Liver (tissue), 9 donors: ENCODE results near the gene IFT81. TPM values are rescaled to one million over a fixed set of nuclear protein-coding genes. Genes with fewer than 3 reads are reported as not detected.

Experiments used
- DNase-seq: peaks from one replicate; pipeline ENCODE4 v3.0.0-alpha.2; 2017; ENCODE audit warnings: low spot score
- H3K27ac ChIP-seq, 2 donors: one replicate each; pipeline ENCODE4 v1.7.0; 2013; ENCODE audit warnings: inconsistent platforms in 2 of 2, low read length in 2 of 2, control low read depth in 1 of 2, low read depth in 1 of 2, mild to moderate bottlenecking in 1 of 2
- H3K27me3 ChIP-seq, 4 donors: one replicate each; pipeline versions ENCODE4 v1.6.1 to v1.7.0; 2013; ENCODE audit warnings: low read length in 3 of 4, inconsistent platforms in 1 of 4, mild to moderate bottlenecking in 1 of 4, moderate library complexity in 1 of 4; ENCODE audit not compliant: control insufficient read depth in 4 of 4, insufficient read depth in 4 of 4
- H3K36me3 ChIP-seq, 4 donors: one replicate each; pipeline versions ENCODE4 v1.6.1 to v1.7.0; 2013; ENCODE audit warnings: low read length in 3 of 4, mild to moderate bottlenecking in 3 of 4, low read depth in 1 of 4, moderate library complexity in 1 of 4; ENCODE audit not compliant: control insufficient read depth in 4 of 4, insufficient read depth in 3 of 4
- H3K4me1 ChIP-seq, 4 donors: one replicate each; pipeline versions ENCODE4 v1.6.1 to v1.7.0; 2013; ENCODE audit warnings: low read length in 3 of 4, mild to moderate bottlenecking in 3 of 4, moderate library complexity in 1 of 4; ENCODE audit not compliant: control insufficient read depth in 4 of 4, insufficient read depth in 4 of 4
- H3K4me3 ChIP-seq, 3 donors: one replicate each; pipeline versions ENCODE4 v1.6.1 to v1.7.0; 2013; ENCODE audit warnings: low read length in 3 of 3, control low read depth in 1 of 3, low read depth in 1 of 3, mild to moderate bottlenecking in 1 of 3
- H3K9ac ChIP-seq, 2 donors: one replicate each; pipeline ENCODE4 v1.7.0; 2013; ENCODE audit warnings: low read length in 2 of 2, mild to moderate bottlenecking in 2 of 2, moderate library complexity in 2 of 2, control low read depth in 1 of 2, low read depth in 1 of 2
- H3K9me3 ChIP-seq, 4 donors: one replicate each; pipeline versions ENCODE4 v1.6.1 to v1.7.0; 2013; ENCODE audit warnings: low read length in 3 of 4; ENCODE audit not compliant: control insufficient read depth in 4 of 4
- ATF3 ChIP-seq: IDR thresholded peaks from 2 replicates; pipeline ENCODE4 v1.6.1; 2016; ENCODE audit warnings: antibody characterized with exemption
- CTCF ChIP-seq: fragments of 150-350 bp; IDR thresholded peaks from 2 replicates; pipeline ENCODE4 v1.5.1; 2017; ENCODE audit warnings: improper control_type of control experiment, low read depth, low read length; ENCODE audit not compliant: missing input control
- EGR1 ChIP-seq, 2 donors: IDR thresholded peaks; 2 replicates each; pipeline ENCODE4 v1.6.1; 2016 to 2018; ENCODE audit warnings: antibody characterized with exemption in 2 of 2, low read depth in 2 of 2
- FOXA1 ChIP-seq: IDR thresholded peaks from 2 replicates; pipeline ENCODE4 v1.6.1; 2016; ENCODE audit warnings: antibody characterized with exemption
- GABPA ChIP-seq, 2 donors: IDR thresholded peaks in 1 of 2; conservative IDR thresholded peaks in 1 of 2; 2 replicates each; pipeline ENCODE4 v1.6.1; 2016; ENCODE audit warnings: antibody characterized with exemption in 2 of 2, mild to moderate bottlenecking in 1 of 2, moderate library complexity in 1 of 2
- HNF4A ChIP-seq, 2 donors: conservative IDR thresholded peaks; 2 replicates each; pipeline ENCODE4 v1.6.1; 2016; ENCODE audit warnings: antibody characterized with exemption in 2 of 2, mild to moderate bottlenecking in 2 of 2
- HNF4G ChIP-seq: IDR thresholded peaks from 2 replicates; pipeline ENCODE4 v1.6.1; 2016; ENCODE audit warnings: antibody characterized with exemption
- JUND ChIP-seq, 2 donors: IDR thresholded peaks; 2 replicates each; pipeline ENCODE4 v1.6.1; 2016; ENCODE audit warnings: antibody characterized with exemption in 2 of 2
- NR2F2 ChIP-seq: IDR thresholded peaks from 2 replicates; pipeline ENCODE4 v1.6.1; 2016; ENCODE audit warnings: antibody characterized with exemption
- RAD21 ChIP-seq, 2 donors: IDR thresholded peaks; 2 replicates each; pipeline ENCODE4 v1.6.1; 2016; ENCODE audit warnings: antibody characterized with exemption in 2 of 2, mild to moderate bottlenecking in 2 of 2
- REST ChIP-seq: IDR thresholded peaks from 2 replicates; pipeline ENCODE4 v1.6.1; 2016; ENCODE audit warnings: antibody characterized with exemption, mild to moderate bottlenecking
- RXRA ChIP-seq, 2 donors: IDR thresholded peaks; 2 replicates each; pipeline ENCODE4 v1.6.1; 2017 to 2018; ENCODE audit warnings: antibody characterized with exemption in 2 of 2, mild to moderate bottlenecking in 1 of 2
- SP1 ChIP-seq: IDR thresholded peaks from 2 replicates; pipeline ENCODE4 v1.6.1; 2018; ENCODE audit warnings: antibody characterized with exemption, mild to moderate bottlenecking
- TAF1 ChIP-seq: conservative IDR thresholded peaks from 2 replicates; pipeline ENCODE4 v1.6.1; 2016; ENCODE audit warnings: antibody characterized with exemption, mild to moderate bottlenecking
- YY1 ChIP-seq: IDR thresholded peaks from 2 replicates; pipeline ENCODE4 v1.6.1; 2016; ENCODE audit warnings: antibody characterized with exemption, mild to moderate bottlenecking
- ZBTB33 ChIP-seq: IDR thresholded peaks from 2 replicates; pipeline ENCODE4 v1.6.1; 2016; ENCODE audit warnings: antibody characterized with exemption
- WGBS: extraction: QIAGEN DNeasy Blood & Tissue Kit; methylation state at CpG from one replicate; pipeline ENCODE4 v1.1.7; 2013; 5-methylcytosine and 5-hydroxymethylcytosine counted together
- polyA plus RNA-seq, 2 donors: library from polyadenylated mRNA; stranded (reverse) in 1 of 2; unstranded in 1 of 2; fragments of 200-250 nt in 1 of 2; fragments of >200 nt in 1 of 2; fragmentation: Nextera tagmentation in 1 of 2; extraction: Ambion mirVana in 1 of 2; gene quantifications; one replicate each; pipeline versions ENCODE4 v1.2.1 to v1.2.3, GENCODE V29; 2013 to 2015
- total RNA-seq, 2 donors: library from RNA; depleted of rRNA; stranded (reverse); fragments of >200 nt; gene quantifications; one replicate each; pipeline ENCODE4 v1.2.3, GENCODE V29; 2014
- donor health status: healthy.
- donor health status: healthy.
- donor health status: healthy.
- donor health status: healthy.
- donor health status: healthy.

IFT81 gene
- total and polyA plus RNA-seq, 4 donors, result 1.9 to 4.9 (median 2.8) TPM

- TF ChIP-seq JUND (IDR thresholded peaks at IDR 0.05) (no peak), EGR1 (IDR thresholded peaks at IDR 0.05; ENCODE audit: low read depth in 2 of 2) (no peak), YY1 (no peak), CTCF (no peak), ZBTB33 (no peak), HNF4G (no peak), RAD21 (IDR thresholded peaks at IDR 0.05) (no peak), GABPA (IDR thresholded peaks at IDR 0.05 in 1 of 2, conservative IDR thresholded peaks at IDR 0.05 in 1 of 2) (no peak), REST (no peak), HNF4A (conservative IDR thresholded peaks at IDR 0.05) (no peak), SP1 (no peak), NR2F2 (no peak)
- 26% methylated on average over 1 of the region's 1 CpG for WGBS
- Histone ChIP-seq H3K36me3 (no peaks in the 10 kb centered on the region), H3K4me3 (no peak overlapping the region), H3K27ac (no peak overlapping the region), H3K4me1 (peaks cover 0 to 15% (median 6%) of the 10 kb centered on the region in 4 donors), H3K9ac (no peak overlapping the region), H3K9me3 (no peaks in the 10 kb centered on the region), H3K27me3 (no peaks in the 10 kb centered on the region)
- no peak for DNase-seq
Measured at GRCh38 chr12:110222433-110222832, 98.3 kb downstream of the IFT81 start.

- 71% methylated on average over 4 of the region's 4 CpGs for whole genome bisulfite sequencing
- no peak overlapping the region for H3K4me3 ChIP-seq
- TF ChIP-seq TAF1 (no peak), GABPA (IDR thresholded peaks at IDR 0.05 in 1 of 2, conservative IDR thresholded peaks at IDR 0.05 in 1 of 2) (no peak), SP1 (no peak), HNF4A (conservative IDR thresholded peaks at IDR 0.05) (no peak), EGR1 (IDR thresholded peaks at IDR 0.05; ENCODE audit: low read depth in 2 of 2) (no peak), REST (no peak), FOXA1 (no peak), ATF3 (no peak), CTCF (no peak), RXRA (IDR thresholded peaks at IDR 0.05) (no peak)
Measured at GRCh38 chr12:110223777-110224378, 99.7 kb downstream of the IFT81 start.

More at GRCh38 chr12:110223777-110224378, 99.7 kb downstream of the IFT81 start:
- H3K9ac ChIP-seq, result no peak overlapping the region
- no peak overlapping the region for H3K27ac ChIP-seq
- H3K36me3 ChIP-seq, result no peaks in the 10 kb centered on the region
- H3K4me1 ChIP-seq, result peaks cover 0 to 15% (median 6%) of the 10 kb centered on the region in 4 donors
- no peak for DNase-seq
- no peaks in the 10 kb centered on the region for H3K9me3 ChIP-seq
- no peaks in the 10 kb centered on the region for H3K27me3 ChIP-seq
